Aortic smooth muscle cell (primary cell): ENCODE data around the gene HSD17B3. TPM values are rescaled to one million over a fixed set of nuclear protein-coding genes. Genes with fewer than 3 reads are reported as not detected.

ENCODE experiments used
- total RNA-seq: library from RNA; depleted of rRNA; stranded (reverse); fragments of >200 nt; gene quantifications from 2 replicates; pipeline ENCODE4 v1.2.3, GENCODE V29; 2014

Gene HSD17B3
- 0.13 TPM in 1 of 2 replicates, not detected in the other for total RNA-seq

DNA sequence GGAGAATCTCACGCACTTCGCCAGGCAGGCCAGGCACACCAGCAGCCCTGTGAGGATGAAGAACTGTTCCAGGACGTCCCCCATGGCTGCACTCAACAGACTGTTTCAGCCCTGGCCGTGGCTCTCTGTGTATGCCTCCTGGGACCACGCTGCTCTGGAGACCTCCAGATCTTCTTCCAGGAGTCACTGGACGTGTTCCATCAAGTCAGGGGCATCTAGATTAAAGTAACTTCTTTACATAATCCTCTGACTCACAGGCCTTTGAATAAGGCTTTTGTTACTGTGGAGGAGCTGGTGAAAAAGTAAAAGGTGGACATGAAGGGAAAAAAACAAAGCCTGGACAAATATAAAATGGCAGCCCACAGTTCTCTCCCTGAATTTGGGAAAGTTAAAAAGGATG, at the start of gene HSD17B3:
Gene HSD17B3 (minus strand): TSS at position 156 of the 400 bp plus-strand sequence. CDS start 72 bp downstream, at position 84.

Other genes with a start within 250 kb of the HSD17B3 start
- 17.0 and 20.4 TPM in 2 replicates for gene SLC35D2, start 81.5 kb upstream of the HSD17B3 start, total RNA-seq
- 10.1 and 15.9 TPM in 2 replicates for gene ZNF367, start 116.2 kb upstream of the HSD17B3 start, total RNA-seq
- 26.2 and 44.7 TPM in 2 replicates for gene HABP4, start 148.0 kb upstream of the HSD17B3 start, total RNA-seq